AG09309 (cell line): ENCODE data around the gene TRIM66.

Source experiments
- DNase-seq: peaks from one replicate; pipeline ENCODE4 v3.0.0-alpha.2; 2010; ENCODE audit warnings: low read depth
- H3K4me3 ChIP-seq: 2 replicates; pipeline ENCODE4 v1.5.1; 2011; ENCODE audit warnings: mild to moderate bottlenecking, low read depth, low read length, moderate library complexity; ENCODE audit not compliant: control insufficient read depth
- CTCF ChIP-seq: IDR thresholded peaks from 2 replicates; pipeline ENCODE4 v1.5.1; 2011; ENCODE audit warnings: mild to moderate bottlenecking, low read depth, low read length, inconsistent platforms; ENCODE audit not compliant: insufficient read depth, control insufficient read depth; ENCODE audit errors: missing control alignments

The TRIM66 gene

GRCh38 chr11:8636127-8636526 is 46.3 kb downstream of the TRIM66 start:
- DNase-seq, result no peak
- TF ChIP-seq CTCF, result no peak
- no peak overlapping the region for H3K4me3 ChIP-seq

GRCh38 chr11:8634498-8634897 is 48.0 kb downstream of the TRIM66 start:
- H3K4me3 ChIP-seq, result no peak overlapping the region
- no peak for DNase-seq
- TF ChIP-seq CTCF, result no peak

GRCh38 chr11:8631395-8632118 is 50.9 kb downstream of the TRIM66 start:
- TF ChIP-seq CTCF, result no peak
- DNase-seq, result peak; percentile 48
- no peak overlapping the region for H3K4me3 ChIP-seq

- no peak overlapping the region for H3K4me3 ChIP-seq
- TF ChIP-seq CTCF, result no peak
- DNase-seq, result no peak
Measured at GRCh38 chr11:8624698-8625097, 57.8 kb downstream of the TRIM66 start.

GRCh38 chr11:8621147-8621546 is 61.3 kb downstream of the TRIM66 start:
- H3K4me3 ChIP-seq, result no peak overlapping the region
- TF ChIP-seq CTCF, result no peak
- DNase-seq, result no peak

GRCh38 chr11:8617063-8617462 is 65.4 kb downstream of the TRIM66 start:
- no peak overlapping the region for H3K4me3 ChIP-seq
- DNase-seq, result no peak
- no peak for TF ChIP-seq CTCF
